Eye (tissue), 1 donor: ENCODE results near the gene TRPM2.
"Not testable (repeated sequence)": the region's sequence is repeated elsewhere in the genome, so short reads cannot be mapped to it uniquely, and the experiment has no call there.

Experiments used
- DNase-seq: peaks from one replicate; pipeline ENCODE4 v3.0.0-alpha.2; 2015

Gene TRPM2

DNA sequence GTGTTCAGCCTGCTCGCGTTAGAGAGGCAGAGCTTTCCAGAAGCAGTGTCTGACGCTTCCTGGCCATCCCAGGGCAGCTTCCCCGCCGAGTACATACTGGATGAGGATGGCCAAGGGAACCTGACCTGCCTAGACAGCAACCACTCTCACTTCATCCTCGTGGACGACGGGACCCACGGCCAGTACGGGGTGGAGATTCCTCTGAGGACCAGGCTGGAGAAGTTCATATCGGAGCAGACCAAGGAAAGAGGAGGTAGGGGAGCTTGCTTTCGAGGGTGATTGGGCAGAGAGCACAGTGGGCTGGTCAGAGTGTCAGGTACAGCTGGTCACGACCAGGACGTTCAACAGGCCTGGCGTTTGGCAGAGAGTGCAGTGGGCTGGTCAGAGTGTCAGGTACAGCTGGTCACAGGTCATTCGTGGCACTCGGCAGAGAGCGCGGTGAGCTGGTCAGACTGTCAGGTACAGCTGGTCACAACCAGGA, 22.4 kb downstream of the TRPM2 start:
- DNase-seq = no peak

DNA sequence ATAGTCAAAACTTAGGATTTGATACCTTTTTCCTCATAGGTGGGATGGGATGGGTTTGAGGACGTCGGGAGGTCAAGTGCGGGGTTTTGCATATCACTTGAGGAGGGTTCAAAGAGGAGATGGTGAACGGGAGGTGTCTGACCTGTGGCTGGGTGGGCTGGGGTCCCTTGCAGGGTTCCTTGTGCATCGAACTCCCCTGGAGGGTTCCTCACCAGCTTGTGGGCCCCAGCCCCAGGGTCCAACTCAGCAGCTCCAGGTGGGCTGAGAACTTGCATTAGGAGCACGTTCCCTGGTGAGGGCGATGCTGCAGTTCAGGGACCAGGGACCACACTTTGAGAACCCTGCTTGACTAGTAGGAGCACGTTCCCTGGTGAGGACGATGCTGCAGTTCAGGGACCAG, 23.2 kb downstream of the TRPM2 start:
- no peak for DNase-seq

GRCh38 chr21:44377201-44377921, 23.9 kb downstream of the TRPM2 start:
- DNase-seq = peak; percentile 39

DNA sequence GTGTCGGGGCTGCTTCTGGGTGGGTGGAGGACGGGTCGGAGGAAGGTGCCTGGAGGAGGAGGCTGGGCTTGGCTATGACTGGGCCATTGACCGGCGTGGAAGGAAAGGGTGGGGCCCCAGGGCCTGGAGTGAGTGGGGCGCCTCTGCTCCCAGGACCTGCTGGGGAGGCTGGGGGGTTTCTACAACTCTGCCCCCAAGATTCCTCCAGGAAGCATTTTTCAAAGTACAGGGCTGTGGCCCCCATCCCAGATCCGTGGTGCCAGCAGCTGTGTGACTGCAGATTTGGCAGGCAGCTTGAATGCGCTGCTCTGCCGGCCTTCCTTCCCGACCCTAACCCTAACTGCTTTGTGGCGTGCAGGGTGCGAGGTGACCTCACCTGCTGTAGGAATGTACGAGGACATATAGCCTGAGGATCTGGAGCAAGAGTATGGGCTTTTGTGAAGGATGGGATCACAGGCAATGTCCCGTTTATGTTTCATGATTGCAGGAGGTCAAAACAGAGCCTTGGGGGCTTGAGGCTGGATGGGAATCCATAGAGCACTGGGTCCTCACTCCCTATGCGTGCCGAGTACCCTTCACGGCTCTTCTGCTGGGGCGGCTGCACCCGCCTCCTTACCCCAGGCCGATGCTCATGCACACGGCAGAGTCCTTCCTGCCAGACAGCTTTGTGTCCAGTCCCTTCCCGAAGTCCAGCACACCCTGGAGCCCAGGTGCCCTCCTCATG, 24.7 kb downstream of the TRPM2 start:
- DNase-seq = no peak

GRCh38 chr21:44378646-44379514, 25.5 kb downstream of the TRPM2 start:
- no peak for DNase-seq

DNA sequence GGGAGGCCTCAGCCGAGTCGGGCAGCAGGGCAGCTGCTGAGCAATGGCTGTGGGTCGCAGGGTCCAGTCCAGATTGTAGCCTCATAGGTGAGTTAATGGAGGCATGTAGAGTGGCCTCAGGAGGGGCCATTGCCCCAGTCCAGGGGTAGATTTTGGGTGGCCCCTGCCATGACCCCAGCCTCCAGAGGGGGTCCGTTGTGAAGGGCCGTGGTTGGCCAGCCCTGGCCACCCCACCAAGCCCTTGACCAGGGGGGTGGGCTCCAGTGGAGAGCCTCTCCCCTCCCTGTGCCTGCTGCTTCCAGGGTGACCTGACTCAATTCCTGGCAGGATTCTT, 26.1 kb downstream of the TRPM2 start:
- no peak for DNase-seq

- peak; percentile 68 for DNase-seq
Observed at GRCh38 chr21:44379991-44380865, 26.8 kb downstream of the TRPM2 start.

GRCh38 chr21:44380876-44381275, 27.5 kb downstream of the TRPM2 start:
- no peak for DNase-seq

- no peak for DNase-seq
Observed at GRCh38 chr21:44381874-44382273, 28.5 kb downstream of the TRPM2 start.

- DNase-seq = no peak
Observed at GRCh38 chr21:44382536-44382935, 29.1 kb downstream of the TRPM2 start.

- no peak for DNase-seq
Observed at GRCh38 chr21:44383216-44383615, 29.8 kb downstream of the TRPM2 start.

DNA sequence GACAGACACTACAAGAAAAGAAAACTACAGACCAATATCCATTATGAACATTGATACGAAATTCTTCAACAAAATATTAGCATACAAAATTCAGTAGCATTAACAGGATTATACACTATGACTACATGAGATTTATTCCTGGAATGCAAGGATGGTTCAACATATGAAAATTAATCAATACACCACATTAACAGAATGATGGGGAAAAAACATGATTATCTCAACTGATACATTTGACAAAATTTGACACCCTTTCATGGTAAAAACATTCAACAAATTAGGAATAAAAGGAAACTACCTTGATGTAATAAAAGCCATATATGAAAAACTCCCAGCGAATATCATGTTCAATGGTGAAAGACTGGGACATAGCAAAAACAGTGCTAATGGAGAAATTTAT, 31.5 kb downstream of the TRPM2 start:
- no peak for DNase-seq

GRCh38 chr21:44389335-44389734, 35.9 kb downstream of the TRPM2 start:
- no peak for DNase-seq

GRCh38 chr21:44390886-44391285, 37.5 kb downstream of the TRPM2 start:
- no peak for DNase-seq

DNA sequence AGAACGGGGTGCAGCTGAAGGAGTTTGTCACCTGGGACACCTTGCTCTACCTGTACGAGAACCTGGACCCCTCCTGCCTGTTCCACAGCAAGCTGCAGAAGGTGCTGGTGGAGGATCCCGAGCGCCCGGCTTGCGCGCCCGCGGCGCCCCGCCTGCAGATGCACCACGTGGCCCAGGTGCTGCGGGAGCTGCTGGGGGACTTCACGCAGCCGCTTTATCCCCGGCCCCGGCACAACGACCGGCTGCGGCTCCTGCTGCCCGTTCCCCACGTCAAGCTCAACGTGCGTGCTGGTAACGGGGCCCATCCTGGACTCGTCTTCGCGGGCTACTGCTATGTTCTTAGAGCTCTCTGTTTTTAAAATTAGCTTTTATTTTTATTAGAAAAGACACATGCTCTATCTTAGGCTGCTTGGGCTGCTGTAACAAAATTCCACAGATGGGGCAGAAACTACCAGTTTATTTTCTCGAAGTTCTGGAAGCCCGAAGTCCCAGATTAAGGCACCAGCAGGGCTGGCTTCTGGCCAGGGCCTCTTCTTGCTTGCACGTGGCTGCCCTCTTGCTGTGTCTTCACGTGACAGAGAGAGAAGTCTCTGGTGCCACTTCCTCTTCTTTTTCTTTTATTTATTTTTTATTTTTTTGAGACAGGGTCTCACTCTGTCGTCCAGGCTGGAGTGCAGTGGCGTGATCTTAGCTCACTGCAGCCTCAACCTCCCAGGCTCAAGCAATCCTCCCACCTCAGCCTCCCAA, 38.1 kb downstream of the TRPM2 start:
- DNase-seq = no peak

GRCh38 chr21:44392185-44392584, 38.8 kb downstream of the TRPM2 start:
- DNase-seq = no peak

DNA sequence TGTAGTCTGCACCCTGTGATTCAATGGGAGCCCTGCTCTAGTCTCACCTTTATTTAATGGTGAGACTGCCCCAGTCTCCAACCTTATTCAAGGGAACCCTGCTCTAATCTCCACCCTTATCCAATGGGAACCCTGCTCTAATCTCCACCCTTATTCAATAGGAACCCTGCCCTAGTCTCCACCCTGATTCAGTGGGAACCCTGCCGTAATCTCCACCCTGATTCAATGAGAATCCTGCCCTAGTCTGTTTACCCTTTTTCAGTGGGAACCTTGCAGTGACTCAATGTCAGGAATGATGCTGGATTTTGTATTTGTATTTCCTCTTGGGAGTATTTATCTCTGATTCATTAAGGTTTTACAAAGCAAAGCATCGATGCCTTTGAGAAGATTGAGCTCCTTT, 39.5 kb downstream of the TRPM2 start:
- DNase-seq = no peak

DNA sequence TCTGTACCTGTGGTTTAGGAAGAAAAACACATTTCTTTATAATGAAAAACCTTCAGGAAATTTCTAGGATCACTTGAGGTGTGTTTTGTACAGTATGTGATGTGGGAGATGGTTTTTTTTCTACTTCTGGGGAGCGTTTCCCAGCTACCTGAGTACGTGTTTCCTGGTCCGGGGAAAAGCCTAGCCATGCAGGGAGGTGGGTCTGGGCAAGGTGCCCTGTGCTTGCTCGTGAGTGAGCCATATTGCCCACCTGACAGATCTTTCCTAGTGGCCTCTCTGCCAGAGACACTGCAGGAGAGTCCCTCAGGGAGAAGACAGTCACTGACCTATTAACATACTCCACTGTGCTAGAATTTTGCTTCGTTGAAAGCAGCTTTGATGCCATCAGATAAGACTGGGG, 41.3 kb downstream of the TRPM2 start:
- DNase-seq = no peak

DNA sequence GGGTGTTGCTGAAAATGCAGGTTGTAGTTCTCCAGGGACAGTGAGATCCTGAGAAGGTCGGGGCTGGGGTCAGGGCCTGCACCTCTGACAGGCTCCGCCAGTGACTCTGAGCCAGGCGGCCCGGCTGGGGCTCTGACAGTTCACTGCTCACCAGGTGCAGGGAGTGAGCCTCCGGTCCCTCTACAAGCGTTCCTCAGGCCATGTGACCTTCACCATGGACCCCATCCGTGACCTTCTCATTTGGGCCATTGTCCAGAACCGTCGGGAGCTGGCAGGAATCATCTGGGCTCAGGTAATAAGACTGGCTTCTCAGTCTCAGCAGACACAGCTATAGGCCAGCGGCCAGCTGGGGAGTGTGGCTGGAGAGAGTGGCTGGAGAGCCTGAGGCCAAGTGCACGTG, 41.8 kb downstream of the TRPM2 start:
- DNase-seq = no peak

GRCh38 chr21:44396803-44397202, 43.4 kb downstream of the TRPM2 start:
- DNase-seq = not testable (repeated sequence)

- no peak for DNase-seq
Observed at GRCh38 chr21:44397431-44398031, 44.1 kb downstream of the TRPM2 start.
